ENCODE data around the gene PTGS1. TPM values are rescaled to one million over a fixed set of nuclear protein-coding genes. Genes with fewer than 3 reads are reported as not detected.

Gene PTGS1
- total and polyA plus RNA-seq, 9 of the 15 experiments (the other 6 are each of a cell fraction or from before 2014, with no cell fraction given), result 3.4 to 12.9 (median 5.3) TPM

GRCh38 chr9:122350577-122351355, 20.1 kb upstream of the PTGS1 start (continued):
- TF ChIP-seq HEY1 (CRISPR knock-in tag; IDR thresholded peaks at IDR 0.05; ENCODE audit: borderline replicate concordance), result no peak
- TF ChIP-seq NFRKB (IDR thresholded peaks at IDR 0.05; ENCODE audit: low read depth), result no peak
- TF ChIP-seq TOE1 (IDR thresholded peaks at IDR 0.05; ENCODE audit: borderline replicate concordance), result no peak
- no peak for TF ChIP-seq TOE1 (CRISPR knock-in tag; IDR thresholded peaks at IDR 0.05; ENCODE audit: borderline replicate concordance, low read depth)
- TF ChIP-seq, protein P1, sequence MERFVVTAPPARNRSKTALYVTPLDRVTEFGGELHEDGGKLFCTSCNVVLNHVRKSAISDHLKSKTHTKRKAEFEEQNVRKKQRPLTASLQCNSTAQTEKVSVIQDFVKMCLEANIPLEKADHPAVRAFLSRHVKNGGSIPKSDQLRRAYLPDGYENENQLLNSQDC (CRISPR knock-in tag; IDR thresholded peaks at IDR 0.05), result no peak
- TF ChIP-seq ZNF12 (CRISPR knock-in tag; IDR thresholded peaks at IDR 0.05), result no peak
- TF ChIP-seq ZNF408 (CRISPR knock-in tag; IDR thresholded peaks at IDR 0.05; ENCODE audit: low read depth), result no peak
- TF ChIP-seq KAT7 (CRISPR knock-in tag; IDR thresholded peaks at IDR 0.05; ENCODE audit: borderline replicate concordance), result no peak
- TF ChIP-seq EZH2 (IDR thresholded peaks at IDR 0.05; ENCODE audit: borderline replicate concordance, low read depth, low read length), result no peak
- TF ChIP-seq ILK (tag; IDR thresholded peaks at IDR 0.05; ENCODE audit: borderline replicate concordance, low read depth), result no peak
- TF ChIP-seq ZNF174 (CRISPR knock-in tag; IDR thresholded peaks at IDR 0.05), result no peak
- no peak for TF ChIP-seq ZSCAN29 (IDR thresholded peaks at IDR 0.05)
- no peak for TF ChIP-seq MTA1 (IDR thresholded peaks at IDR 0.05; ENCODE audit: borderline replicate concordance)
- no peak for TF ChIP-seq ZNF586 (CRISPR knock-in tag; conservative IDR thresholded peaks at IDR 0.05)
- no peak for TF ChIP-seq ZNF212 (CRISPR knock-in tag; IDR thresholded peaks at IDR 0.05)
- TF ChIP-seq, protein P2, sequence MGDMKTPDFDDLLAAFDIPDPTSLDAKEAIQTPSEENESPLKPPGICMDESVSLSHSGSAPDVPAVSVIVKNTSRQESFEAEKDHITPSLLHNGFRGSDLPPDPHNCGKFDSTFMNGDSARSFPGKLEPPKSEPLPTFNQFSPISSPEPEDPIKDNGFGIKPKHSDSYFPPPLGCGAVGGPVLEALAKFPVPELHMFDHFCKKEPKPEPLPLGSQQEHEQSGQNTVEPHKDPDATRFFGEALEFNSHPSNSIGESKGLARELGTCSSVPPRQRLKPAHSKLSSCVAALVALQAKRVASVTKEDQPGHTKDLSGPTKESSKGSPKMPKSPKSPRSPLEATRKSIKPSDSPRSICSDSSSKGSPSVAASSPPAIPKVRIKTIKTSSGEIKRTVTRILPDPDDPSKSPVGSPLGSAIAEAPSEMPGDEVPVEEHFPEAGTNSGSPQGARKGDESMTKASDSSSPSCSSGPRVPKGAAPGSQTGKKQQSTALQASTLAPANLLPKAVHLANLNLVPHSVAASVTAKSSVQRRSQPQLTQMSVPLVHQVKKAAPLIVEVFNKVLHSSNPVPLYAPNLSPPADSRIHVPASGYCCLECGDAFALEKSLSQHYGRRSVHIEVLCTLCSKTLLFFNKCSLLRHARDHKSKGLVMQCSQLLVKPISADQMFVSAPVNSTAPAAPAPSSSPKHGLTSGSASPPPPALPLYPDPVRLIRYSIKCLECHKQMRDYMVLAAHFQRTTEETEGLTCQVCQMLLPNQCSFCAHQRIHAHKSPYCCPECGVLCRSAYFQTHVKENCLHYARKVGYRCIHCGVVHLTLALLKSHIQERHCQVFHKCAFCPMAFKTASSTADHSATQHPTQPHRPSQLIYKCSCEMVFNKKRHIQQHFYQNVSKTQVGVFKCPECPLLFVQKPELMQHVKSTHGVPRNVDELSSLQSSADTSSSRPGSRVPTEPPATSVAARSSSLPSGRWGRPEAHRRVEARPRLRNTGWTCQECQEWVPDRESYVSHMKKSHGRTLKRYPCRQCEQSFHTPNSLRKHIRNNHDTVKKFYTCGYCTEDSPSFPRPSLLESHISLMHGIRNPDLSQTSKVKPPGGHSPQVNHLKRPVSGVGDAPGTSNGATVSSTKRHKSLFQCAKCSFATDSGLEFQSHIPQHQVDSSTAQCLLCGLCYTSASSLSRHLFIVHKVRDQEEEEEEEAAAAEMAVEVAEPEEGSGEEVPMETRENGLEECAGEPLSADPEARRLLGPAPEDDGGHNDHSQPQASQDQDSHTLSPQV (IDR thresholded peaks at IDR 0.05), result no peak
- TF ChIP-seq HDGF (IDR thresholded peaks at IDR 0.05), result peak; percentile 78; the same call in 1 of the 2 replicates
- TF ChIP-seq, protein P3, sequence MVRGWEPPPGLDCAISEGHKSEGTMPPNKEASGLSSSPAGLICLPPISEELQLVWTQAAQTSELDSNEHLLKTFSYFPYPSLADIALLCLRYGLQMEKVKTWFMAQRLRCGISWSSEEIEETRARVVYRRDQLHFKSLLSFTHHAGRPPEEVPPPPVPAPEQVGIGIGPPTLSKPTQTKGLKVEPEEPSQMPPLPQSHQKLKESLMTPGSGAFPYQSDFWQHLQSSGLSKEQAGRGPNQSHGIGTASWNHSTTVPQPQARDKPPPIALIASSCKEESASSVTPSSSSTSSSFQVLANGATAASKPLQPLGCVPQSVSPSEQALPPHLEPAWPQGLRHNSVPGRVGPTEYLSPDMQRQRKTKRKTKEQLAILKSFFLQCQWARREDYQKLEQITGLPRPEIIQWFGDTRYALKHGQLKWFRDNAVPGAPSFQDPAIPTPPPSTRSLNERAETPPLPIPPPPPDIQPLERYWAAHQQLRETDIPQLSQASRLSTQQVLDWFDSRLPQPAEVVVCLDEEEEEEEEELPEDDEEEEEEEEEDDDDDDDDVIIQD (CRISPR knock-in tag; IDR thresholded peaks at IDR 0.05), result no peak
- TF ChIP-seq POLR2H (tag; IDR thresholded peaks at IDR 0.05; ENCODE audit: low read depth), result no peak
- 0 out of 2 replicates have a peak, but pooled peaks have one; percentile 16 for TF ChIP-seq L3MBTL2 (IDR thresholded peaks at IDR 0.05)
- no peak for TF ChIP-seq SMAD4 (CRISPR knock-in tag; conservative IDR thresholded peaks at IDR 0.05)
- TF ChIP-seq, protein P4, sequence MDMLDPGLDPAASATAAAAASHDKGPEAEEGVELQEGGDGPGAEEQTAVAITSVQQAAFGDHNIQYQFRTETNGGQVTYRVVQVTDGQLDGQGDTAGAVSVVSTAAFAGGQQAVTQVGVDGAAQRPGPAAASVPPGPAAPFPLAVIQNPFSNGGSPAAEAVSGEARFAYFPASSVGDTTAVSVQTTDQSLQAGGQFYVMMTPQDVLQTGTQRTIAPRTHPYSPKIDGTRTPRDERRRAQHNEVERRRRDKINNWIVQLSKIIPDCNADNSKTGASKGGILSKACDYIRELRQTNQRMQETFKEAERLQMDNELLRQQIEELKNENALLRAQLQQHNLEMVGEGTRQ (CRISPR knock-in tag; IDR thresholded peaks at IDR 0.05), result no peak
- TF ChIP-seq MXI1 (IDR thresholded peaks at IDR 0.05; ENCODE audit: low read depth, low read length), result no peak
